ENCODE data around the gene SYVN1.
A peak's percentile ranks its signal among the peaks of the same experiment; 100 is the strongest.

SYVN1 gene

GRCh38 chr11:65118097-65118837 lies 16.1 kb downstream of the SYVN1 start:
- no peak for TF ChIP-seq CTCF (conservative IDR thresholded peaks at IDR 0.05; ENCODE audit: low read depth, low read length)
- no peak overlapping the region for H3K4me3 ChIP-seq (ENCODE audit: low read depth, low read length)
- no peak for DNase-seq (ENCODE audit: low read depth)

- DNase-seq (ENCODE audit: low read depth): peak; percentile 99
- TF ChIP-seq CTCF (conservative IDR thresholded peaks at IDR 0.05; ENCODE audit: low read depth, low read length): peak; percentile 91
- H3K4me3 ChIP-seq (ENCODE audit: low read depth, low read length): peak within 1 kb of the TSS; percentile 94
Measured at GRCh38 chr11:65117206-65118096, 16.9 kb downstream of the SYVN1 start, which contains the start of gene ZNHIT2. Gene ZNHIT2, minus strand, starts transcription at chr11:65117701. Its CDS starts 48 bp downstream, at chr11:65117653.

- peak; percentile 65 for DNase-seq (ENCODE audit: low read depth)
- peak overlapping the region; percentile 94 for H3K4me3 ChIP-seq (ENCODE audit: low read depth, low read length)
- no peak for TF ChIP-seq CTCF (conservative IDR thresholded peaks at IDR 0.05; ENCODE audit: low read depth, low read length)
Measured at GRCh38 chr11:65116370-65117205, 17.7 kb downstream of the SYVN1 start.

- H3K4me3 ChIP-seq (ENCODE audit: low read depth, low read length): no peak overlapping the region
- DNase-seq (ENCODE audit: low read depth): no peak
- TF ChIP-seq CTCF (conservative IDR thresholded peaks at IDR 0.05; ENCODE audit: low read depth, low read length): no peak
Measured at GRCh38 chr11:65115361-65116082, 18.8 kb downstream of the SYVN1 start.

GRCh38 chr11:65114538-65115171 lies 19.7 kb downstream of the SYVN1 start:
- no peak overlapping the region for H3K4me3 ChIP-seq (ENCODE audit: low read depth, low read length)
- TF ChIP-seq CTCF (conservative IDR thresholded peaks at IDR 0.05; ENCODE audit: low read depth, low read length): no peak
- DNase-seq (ENCODE audit: low read depth): no peak

- TF ChIP-seq CTCF (conservative IDR thresholded peaks at IDR 0.05; ENCODE audit: low read depth, low read length): no peak
- H3K4me3 ChIP-seq (ENCODE audit: low read depth, low read length): no peak overlapping the region
- no peak for DNase-seq (ENCODE audit: low read depth)
Measured at GRCh38 chr11:65113839-65114238, 20.5 kb downstream of the SYVN1 start.
